ENCODE results near the gene HSPB9. TPM values are rescaled to one million over a fixed set of nuclear protein-coding genes. Genes with fewer than 3 reads are reported as not detected.

HSPB9 gene
- total RNA-seq, 4 donors from 2014 or later, result 0.14 TPM; not detected in 3

GRCh38 chr17:42116705-42117396, 5.8 kb upstream of the HSPB9 start:
- H3K27me3 ChIP-seq, result no peaks in the 10 kb centered on the region
- no peak overlapping the region for H3K4me3 ChIP-seq
- intact Hi-C loops (cut with DNase I; ENCODE audit: low total_unique reads), result loop anchor here (5.0 kb wide), 2 partner anchors 50 to 155 kb away; no protein-coding TSS in a partner anchor
- H3K36me3 ChIP-seq, result no peaks in the 10 kb centered on the region
- H3K4me1 ChIP-seq, result peaks cover 22 to 32% (median 24%) of the 10 kb centered on the region in 4 donors
- H3K27ac ChIP-seq, result no peak overlapping the region
- TF ChIP-seq, protein P1, sequence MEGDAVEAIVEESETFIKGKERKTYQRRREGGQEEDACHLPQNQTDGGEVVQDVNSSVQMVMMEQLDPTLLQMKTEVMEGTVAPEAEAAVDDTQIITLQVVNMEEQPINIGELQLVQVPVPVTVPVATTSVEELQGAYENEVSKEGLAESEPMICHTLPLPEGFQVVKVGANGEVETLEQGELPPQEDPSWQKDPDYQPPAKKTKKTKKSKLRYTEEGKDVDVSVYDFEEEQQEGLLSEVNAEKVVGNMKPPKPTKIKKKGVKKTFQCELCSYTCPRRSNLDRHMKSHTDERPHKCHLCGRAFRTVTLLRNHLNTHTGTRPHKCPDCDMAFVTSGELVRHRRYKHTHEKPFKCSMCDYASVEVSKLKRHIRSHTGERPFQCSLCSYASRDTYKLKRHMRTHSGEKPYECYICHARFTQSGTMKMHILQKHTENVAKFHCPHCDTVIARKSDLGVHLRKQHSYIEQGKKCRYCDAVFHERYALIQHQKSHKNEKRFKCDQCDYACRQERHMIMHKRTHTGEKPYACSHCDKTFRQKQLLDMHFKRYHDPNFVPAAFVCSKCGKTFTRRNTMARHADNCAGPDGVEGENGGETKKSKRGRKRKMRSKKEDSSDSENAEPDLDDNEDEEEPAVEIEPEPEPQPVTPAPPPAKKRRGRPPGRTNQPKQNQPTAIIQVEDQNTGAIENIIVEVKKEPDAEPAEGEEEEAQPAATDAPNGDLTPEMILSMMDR (IDR thresholded peaks at IDR 0.05), result peak; percentile 78 to 92 (median 84)
- TF ChIP-seq EP300 (IDR thresholded peaks at IDR 0.05; ENCODE audit: low read depth), result no peak
- no peak for TF ChIP-seq POLR2A (IDR thresholded peaks at IDR 0.05)
- TF ChIP-seq POLR2AphosphoS5 (IDR thresholded peaks at IDR 0.05), result no peak
- 0 to 32% methylated on average over 1 to 18 of the region's 18 CpGs for WGBS, 2 donors (ENCODE audit: low coverage in 1 of 2)
- H3K9me3 ChIP-seq, result no peaks in the 10 kb centered on the region
- in situ Hi-C loops (cut with MboI; ENCODE audit: low pct_ligation_motif_present in 1 of 4, low pct_unique_long_range_greater_than_20kb in 1 of 4, low sequenced_read_pairs in 3 of 4), result loop anchor here in 2 of 4 donors (10.0 kb wide), 1 partner anchor 152 kb away; the partner anchor contains the start of gene CNP (in 2 of the 2)
- peak; percentile 90 for DNase-seq

DNA sequence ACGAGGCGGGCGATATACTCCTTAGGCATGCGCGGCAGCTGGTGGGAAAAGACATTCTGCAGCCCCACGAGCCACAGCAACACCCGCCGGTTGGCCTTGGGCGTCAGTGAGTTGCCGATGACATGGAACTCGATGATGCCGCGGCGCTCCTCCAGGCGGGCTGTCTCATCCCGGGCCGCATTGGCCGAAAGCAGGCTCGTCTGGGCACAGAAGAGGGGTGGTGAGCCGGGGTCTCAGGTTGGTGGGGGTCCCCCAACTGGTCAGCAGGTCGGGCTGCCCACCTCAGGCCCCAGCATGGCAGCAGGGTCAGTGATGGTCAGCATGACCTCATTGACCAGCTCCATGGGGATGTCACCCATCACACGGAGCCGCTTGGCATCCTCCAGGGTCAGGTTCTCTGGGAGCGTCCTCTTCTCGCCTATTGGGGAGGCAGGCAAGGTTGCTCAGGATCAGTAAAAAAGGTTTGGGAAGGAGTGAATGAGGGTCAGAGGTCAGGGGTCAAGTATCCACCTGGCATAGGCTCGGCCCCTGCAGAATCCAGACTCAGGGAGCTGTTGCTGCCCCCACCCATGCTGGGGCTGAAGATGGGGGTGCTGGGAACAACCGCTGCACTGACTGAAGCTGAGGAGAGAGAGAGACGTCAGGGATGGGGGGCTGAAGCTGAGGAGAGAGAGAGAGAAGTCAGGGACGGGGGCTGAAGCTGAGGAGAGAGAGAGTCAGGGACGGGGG, 5.0 kb upstream of the HSPB9 start:
- no peak overlapping the region for H3K4me3 ChIP-seq
- intact Hi-C loops (cut with DNase I; ENCODE audit: low total_unique reads), result loop anchor here (5.0 kb wide), 2 partner anchors 50 to 155 kb away; no protein-coding TSS in a partner anchor
- in situ Hi-C loops (cut with MboI; ENCODE audit: low pct_ligation_motif_present in 1 of 4, low pct_unique_long_range_greater_than_20kb in 1 of 4, low sequenced_read_pairs in 3 of 4), result loop anchor here in 2 of 4 donors (10.0 kb wide), 1 partner anchor 153 kb away; the partner anchor contains the start of gene CNP (in 2 of the 2)
- H3K9me3 ChIP-seq, result no peaks in the 10 kb centered on the region
- H3K27ac ChIP-seq, result no peak overlapping the region
- no peaks in the 10 kb centered on the region for H3K36me3 ChIP-seq
- TF ChIP-seq, protein P1 (IDR thresholded peaks at IDR 0.05), result no peak
- TF ChIP-seq POLR2A (IDR thresholded peaks at IDR 0.05) (no peak), EP300 (IDR thresholded peaks at IDR 0.05; ENCODE audit: low read depth) (no peak), POLR2AphosphoS5 (IDR thresholded peaks at IDR 0.05) (no peak)
- peaks cover 26 to 34% (median 28%) of the 10 kb centered on the region in 4 donors for H3K4me1 ChIP-seq
- 80 to 89% methylated on average over 1 to 30 of the region's 30 CpGs for WGBS, 2 donors (ENCODE audit: low coverage in 1 of 2)
- no peak for DNase-seq
- no peaks in the 10 kb centered on the region for H3K27me3 ChIP-seq

DNA sequence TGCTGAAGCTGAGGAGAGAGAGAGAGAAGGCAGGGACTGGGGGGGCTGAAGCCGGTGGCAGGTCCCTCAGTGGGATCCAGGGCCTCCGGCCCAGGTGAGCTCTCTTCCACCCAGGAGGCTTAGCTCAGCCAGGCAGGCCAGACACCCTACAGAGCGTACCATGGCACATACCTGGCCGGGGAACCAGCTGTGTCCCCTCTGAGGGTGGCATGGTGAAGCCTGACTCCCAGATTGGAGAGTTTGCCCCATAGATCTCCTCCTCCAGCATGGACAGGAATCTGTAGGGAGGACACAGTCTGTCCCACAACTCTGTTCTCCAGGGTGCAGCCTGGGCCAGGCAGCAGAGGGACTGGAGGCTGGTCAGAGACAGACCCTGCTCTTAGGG, 4.5 kb upstream of the HSPB9 start:
- H3K27me3 ChIP-seq, result no peaks in the 10 kb centered on the region
- H3K4me1 ChIP-seq, result peaks cover 21 to 29% (median 25%) of the 10 kb centered on the region in 4 donors
- intact Hi-C loops (cut with DNase I; ENCODE audit: low total_unique reads), result loop anchor here (5.0 kb wide), 2 partner anchors 51 to 156 kb away; no protein-coding TSS in a partner anchor
- H3K36me3 ChIP-seq, result no peaks in the 10 kb centered on the region
- H3K27ac ChIP-seq, result no peak overlapping the region
- no peak for TF ChIP-seq EP300 (IDR thresholded peaks at IDR 0.05; ENCODE audit: low read depth)
- in situ Hi-C loops (cut with MboI; ENCODE audit: low pct_ligation_motif_present in 1 of 4, low pct_unique_long_range_greater_than_20kb in 1 of 4, low sequenced_read_pairs in 3 of 4), result loop anchor here in 2 of 4 donors (10.0 kb wide), 1 partner anchor 153 kb away; the partner anchor contains the start of gene CNP (in 2 of the 2)
- no peak overlapping the region for H3K4me3 ChIP-seq
- DNase-seq, result no peak
- WGBS, 2 donors (ENCODE audit: low coverage in 1 of 2), result 81% methylated on average over 3 of the region's 4 CpGs; no CpG with 5 or more reads in 1 of the 2 donors
- H3K9me3 ChIP-seq, result no peaks in the 10 kb centered on the region

DNA sequence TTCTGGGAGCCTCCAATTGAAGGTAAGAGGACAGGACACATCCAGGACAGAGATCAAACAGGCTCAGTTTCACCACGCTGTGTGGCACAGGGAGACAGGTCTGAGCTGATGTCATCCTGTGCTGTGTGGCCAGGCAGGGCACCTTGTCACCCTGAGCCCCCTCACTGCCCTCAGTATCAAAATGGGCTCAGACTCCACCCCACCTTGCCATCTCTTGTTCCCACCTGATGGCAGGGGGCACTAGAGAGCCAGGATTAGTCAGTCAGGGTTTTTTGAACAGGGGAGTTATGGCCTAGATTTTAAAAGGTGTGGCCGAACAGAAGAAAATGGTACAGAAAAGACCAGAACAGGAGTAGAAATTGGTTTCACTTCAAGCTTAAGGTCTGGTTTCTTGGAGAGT, 4.1 kb upstream of the HSPB9 start:
- no peaks in the 10 kb centered on the region for H3K27me3 ChIP-seq
- H3K9me3 ChIP-seq, result no peaks in the 10 kb centered on the region
- TF ChIP-seq, protein P1 (IDR thresholded peaks at IDR 0.05), result peak; percentile 19 to 45 (median 31)
- no peak for TF ChIP-seq POLR2AphosphoS5 (IDR thresholded peaks at IDR 0.05)
- intact Hi-C loops (cut with DNase I; ENCODE audit: low total_unique reads) (loop anchor here (5.0 kb wide), 2 partner anchors 51 to 156 kb away; no protein-coding TSS in a partner anchor), in situ Hi-C loops (cut with MboI; ENCODE audit: low pct_ligation_motif_present in 1 of 4, low pct_unique_long_range_greater_than_20kb in 1 of 4, low sequenced_read_pairs in 3 of 4) (loop anchor here in 2 of 4 donors (10.0 kb wide), 1 partner anchor 154 kb away; the partner anchor contains the start of gene CNP (in 2 of the 2))
- no peak overlapping the region for H3K27ac ChIP-seq
- H3K4me3 ChIP-seq, result no peak overlapping the region
- DNase-seq, result no peak
- H3K36me3 ChIP-seq, result no peaks in the 10 kb centered on the region
- 67 to 74% methylated on average over 1 to 2 of the region's 2 CpGs for WGBS, 2 donors (ENCODE audit: low coverage in 1 of 2)
- H3K4me1 ChIP-seq, result peaks cover 18 to 26% (median 22%) of the 10 kb centered on the region in 4 donors

All from transverse colon (tissue), 4 donors.